ENCODE data around the gene FCAR.
"Not testable (repeated sequence)": the region's sequence is repeated elsewhere in the genome, so short reads cannot be mapped to it uniquely, and the experiment has no call there.

FCAR gene

GRCh38 chr19:54905803-54906511, 31.9 kb downstream of the FCAR start, which contains the start of gene NCR1:
Gene NCR1 (plus strand): TSS chr19:54906148. CDS start chr19:54906188, 40 bp downstream.
- Histone ChIP-seq H3K9me3 (ENCODE audit: severe bottlenecking) (peaks cover 2% of the 10 kb centered on the region), H3K36me3 (no peaks in the 10 kb centered on the region), H3K4me3 (ENCODE audit: low read depth, low read length) (no peak within 1 kb of the TSS), H3K27me3 (ENCODE audit: insufficient read depth, low read depth, severe bottlenecking) (peaks cover 50% of the 10 kb centered on the region), H3K27ac (no peak within 1 kb of the TSS)
- no peak for DNase-seq
- TF ChIP-seq CTCF (IDR thresholded peaks at IDR 0.05; ENCODE audit: low read depth, low read length), result no peak

GRCh38 chr19:54906819-54907218, 32.8 kb downstream of the FCAR start:
- no peak for TF ChIP-seq CTCF (IDR thresholded peaks at IDR 0.05; ENCODE audit: low read depth, low read length)
- no peak for DNase-seq

GRCh38 chr19:54907899-54908298, 33.9 kb downstream of the FCAR start:
- peaks cover 49% of the 10 kb centered on the region for H3K27me3 ChIP-seq (ENCODE audit: insufficient read depth, low read depth, severe bottlenecking)
- H3K4me3 ChIP-seq (ENCODE audit: low read depth, low read length); H3K27ac ChIP-seq; DNase-seq; H3K36me3 ChIP-seq; H3K9me3 ChIP-seq (ENCODE audit: severe bottlenecking): not testable (repeated sequence)

More at GRCh38 chr19:54906819-54907218, 32.8 kb downstream of the FCAR start:
- no peak overlapping the region for H3K4me3 ChIP-seq (ENCODE audit: low read depth, low read length)
- peaks cover 48% of the 10 kb centered on the region for H3K27me3 ChIP-seq (ENCODE audit: insufficient read depth, low read depth, severe bottlenecking)
- no peak overlapping the region for H3K27ac ChIP-seq
- H3K9me3 ChIP-seq (ENCODE audit: severe bottlenecking), result peaks cover 2% of the 10 kb centered on the region
- H3K36me3 ChIP-seq, result no peaks in the 10 kb centered on the region

- Histone ChIP-seq H3K27ac (no peak overlapping the region), H3K27me3 (ENCODE audit: insufficient read depth, low read depth, severe bottlenecking) (peaks cover 57% of the 10 kb centered on the region), H3K36me3 (no peaks in the 10 kb centered on the region), H3K9me3 (ENCODE audit: severe bottlenecking) (no peaks in the 10 kb centered on the region), H3K4me3 (ENCODE audit: low read depth, low read length) (no peak overlapping the region)
- TF ChIP-seq CTCF (IDR thresholded peaks at IDR 0.05; ENCODE audit: low read depth, low read length), result no peak
- DNase-seq, result no peak
Measured at GRCh38 chr19:54916822-54917221, 42.8 kb downstream of the FCAR start.

- Histone ChIP-seq H3K36me3 (no peaks in the 10 kb centered on the region), H3K9me3 (ENCODE audit: severe bottlenecking) (no peaks in the 10 kb centered on the region), H3K27me3 (ENCODE audit: insufficient read depth, low read depth, severe bottlenecking) (peaks cover 62% of the 10 kb centered on the region), H3K4me3 (ENCODE audit: low read depth, low read length) (no peak overlapping the region), H3K27ac (no peak overlapping the region)
- no peak for DNase-seq
- no peak for TF ChIP-seq CTCF (IDR thresholded peaks at IDR 0.05; ENCODE audit: low read depth, low read length)
Measured at GRCh38 chr19:54918499-54918898, 44.5 kb downstream of the FCAR start.

- H3K27me3 ChIP-seq (ENCODE audit: insufficient read depth, low read depth, severe bottlenecking), result peaks cover 62% of the 10 kb centered on the region
- H3K36me3 ChIP-seq; H3K9me3 ChIP-seq (ENCODE audit: severe bottlenecking); H3K4me3 ChIP-seq (ENCODE audit: low read depth, low read length); H3K27ac ChIP-seq: not testable (repeated sequence)
- DNase-seq, result peak; percentile 15
- TF ChIP-seq CTCF (IDR thresholded peaks at IDR 0.05; ENCODE audit: low read depth, low read length), result peak; percentile 10; the same call in 1 of the 2 replicates
Measured at GRCh38 chr19:54919646-54920563, 45.9 kb downstream of the FCAR start.
